GM21529 (cell line): ENCODE results near the gene PARP3.
"Not testable (repeated sequence)": the region's sequence is repeated elsewhere in the genome, so short reads cannot be mapped to it uniquely, and the experiment has no call there.

Experiments used
- ATAC-seq: cut with Tn5 transposase; IDR thresholded peaks from one replicate; pipeline ENCODE4 v1.9.1; 2021; ENCODE audit not compliant: unreplicated experiment

PARP3 gene

DNA sequence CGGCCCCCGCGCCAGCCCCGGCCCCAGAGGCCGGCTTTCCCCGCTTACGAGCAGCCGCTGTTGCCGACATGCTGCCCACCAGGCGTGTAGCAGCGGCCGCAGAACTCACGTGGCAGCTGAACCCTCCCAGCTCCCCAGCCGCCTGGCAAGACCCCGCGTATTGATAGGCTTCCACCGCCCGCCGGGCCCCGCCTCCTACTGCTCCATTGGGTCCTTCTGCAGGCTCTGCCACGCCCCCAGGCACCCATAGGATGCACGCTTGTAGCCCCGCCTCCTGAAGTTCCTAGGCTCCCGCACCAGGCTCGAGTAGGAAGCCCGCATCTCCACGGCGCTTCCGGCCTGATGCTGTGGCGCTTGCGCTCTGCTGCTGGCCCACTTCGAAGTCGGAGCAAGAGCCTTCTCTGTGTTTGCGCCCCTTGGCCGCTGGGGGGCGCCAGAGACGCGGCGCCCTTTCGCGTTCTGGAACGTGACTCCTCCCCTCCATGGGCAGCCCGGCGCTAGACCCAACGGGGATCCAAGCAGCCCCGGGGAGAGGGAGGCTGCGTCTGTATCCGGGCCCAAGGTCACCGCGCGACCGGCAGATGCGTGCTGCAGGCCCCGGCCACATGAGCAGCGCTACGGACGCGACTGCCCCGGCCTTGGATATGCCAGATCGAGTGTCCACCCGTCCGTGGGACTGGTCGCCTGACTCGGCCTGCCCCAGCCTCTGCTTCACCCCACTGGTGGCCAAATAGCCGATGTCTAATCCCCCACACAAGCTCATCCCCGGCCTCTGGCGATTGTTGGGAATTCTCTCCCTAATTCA, at the start of gene PARP3, which contains the start of gene RRP9:
Gene PARP3 (plus strand): TSS at position 566 of the 805 bp plus-strand sequence. CDS start 993 bp downstream, outside the sequence.
Gene RRP9 (minus strand): TSS at position 107 of the 805 bp plus-strand sequence. CDS start 37 bp downstream, at position 70.
- peak; percentile 90 for ATAC-seq

- ATAC-seq, result no peak
Observed at GRCh38 chr3:51894391-51894790, 47.8 kb upstream of the PARP3 start.

GRCh38 chr3:51894939-51895338, 47.2 kb upstream of the PARP3 start:
- ATAC-seq, result no peak

GRCh38 chr3:51896607-51897305, 45.4 kb upstream of the PARP3 start:
- no peak for ATAC-seq

DNA sequence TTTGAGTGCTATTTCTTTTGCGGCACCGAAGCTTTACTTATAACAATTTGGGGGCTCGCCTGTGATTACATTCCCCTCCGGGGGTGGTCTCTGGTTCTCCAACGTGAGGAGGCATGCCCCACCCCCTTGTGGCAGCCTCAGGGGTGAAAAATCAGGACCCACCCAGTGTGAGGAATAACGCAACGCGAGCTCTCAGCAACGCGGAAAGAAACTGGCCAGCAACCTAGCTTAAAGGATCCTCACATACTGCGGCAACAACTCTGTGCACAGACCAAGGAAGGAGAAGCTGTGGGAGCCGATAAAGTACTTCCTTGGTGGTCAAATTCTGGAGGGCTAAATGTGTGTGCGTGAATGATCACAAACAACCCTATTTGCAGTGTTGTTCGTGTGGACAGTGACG, 44.8 kb upstream of the PARP3 start:
- no peak for ATAC-seq

DNA sequence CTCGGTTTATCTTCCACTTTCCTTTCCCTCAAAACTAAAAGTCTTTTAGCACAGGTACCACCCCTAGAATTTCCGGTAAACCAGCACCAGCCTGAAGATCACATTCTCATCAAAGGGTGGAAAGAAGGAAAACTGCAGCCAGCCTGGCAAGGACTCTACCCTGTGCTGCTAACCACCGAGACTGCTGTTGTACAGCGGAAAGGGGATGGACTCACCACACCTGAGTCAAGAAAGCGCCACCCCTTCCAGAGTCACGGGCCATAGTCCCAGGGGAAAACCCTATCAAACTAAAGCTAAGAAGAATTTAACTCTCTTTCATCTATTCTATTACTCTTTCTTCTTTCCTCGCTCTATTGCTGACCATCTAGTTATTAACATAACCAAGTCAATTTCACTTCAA, 42.1 kb upstream of the PARP3 start:
- ATAC-seq, result not testable (repeated sequence)

DNA sequence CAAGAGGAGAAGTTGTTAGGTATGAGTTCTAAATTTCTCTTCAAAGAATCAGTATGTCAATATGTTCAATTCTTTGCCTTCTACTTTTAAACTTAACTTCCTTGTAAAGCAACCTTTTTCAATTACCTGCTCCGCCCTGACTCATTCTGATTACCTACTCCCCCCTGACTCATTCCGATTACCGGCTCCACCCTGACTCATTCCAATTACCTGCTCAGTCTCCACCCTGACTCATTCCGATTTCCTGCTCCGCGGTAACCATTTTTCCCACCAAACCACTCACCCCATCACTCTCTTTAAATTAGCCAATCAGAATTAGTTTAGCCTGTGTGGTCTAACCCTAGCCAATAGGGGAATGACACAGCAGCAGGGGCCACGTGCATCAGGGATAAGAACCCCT, 39.8 kb upstream of the PARP3 start:
- ATAC-seq, result not testable (repeated sequence)

DNA sequence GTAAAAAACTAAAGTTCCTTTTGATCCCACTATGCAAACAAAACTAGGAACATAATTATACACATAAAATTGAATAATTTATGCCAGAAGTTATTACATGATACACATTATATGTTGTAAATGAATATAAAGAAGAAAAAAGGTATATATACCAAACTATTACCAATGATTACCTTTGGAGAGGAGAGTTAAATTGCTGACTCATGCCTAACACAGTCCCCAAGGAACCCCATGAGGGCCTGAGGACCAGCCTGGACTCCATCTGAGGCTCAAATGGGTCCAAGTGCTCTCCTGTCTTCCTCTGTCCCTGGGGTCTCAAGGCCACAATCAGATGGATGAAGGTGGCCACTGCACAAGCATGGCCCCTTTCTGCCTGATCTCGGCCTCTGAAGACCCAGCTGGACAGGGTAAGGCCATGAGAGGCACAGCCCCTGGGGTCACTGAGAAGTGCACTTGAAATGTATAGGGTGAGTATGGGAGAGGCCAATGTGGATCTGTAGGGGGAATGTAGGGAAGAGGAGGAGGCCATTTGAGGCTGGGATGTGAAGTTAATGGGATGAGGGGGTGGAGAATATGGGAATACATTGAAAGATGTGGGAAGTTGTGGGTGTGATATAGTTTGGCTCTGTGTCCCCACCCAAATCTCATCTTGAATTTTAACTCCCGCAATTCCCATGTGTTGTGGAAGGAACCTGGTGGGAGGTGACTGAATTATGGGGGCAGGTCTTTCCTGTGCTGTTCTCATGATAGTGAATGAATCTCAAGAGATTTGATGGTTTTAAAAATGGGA, 37.9 kb upstream of the PARP3 start:
- ATAC-seq, result no peak

DNA sequence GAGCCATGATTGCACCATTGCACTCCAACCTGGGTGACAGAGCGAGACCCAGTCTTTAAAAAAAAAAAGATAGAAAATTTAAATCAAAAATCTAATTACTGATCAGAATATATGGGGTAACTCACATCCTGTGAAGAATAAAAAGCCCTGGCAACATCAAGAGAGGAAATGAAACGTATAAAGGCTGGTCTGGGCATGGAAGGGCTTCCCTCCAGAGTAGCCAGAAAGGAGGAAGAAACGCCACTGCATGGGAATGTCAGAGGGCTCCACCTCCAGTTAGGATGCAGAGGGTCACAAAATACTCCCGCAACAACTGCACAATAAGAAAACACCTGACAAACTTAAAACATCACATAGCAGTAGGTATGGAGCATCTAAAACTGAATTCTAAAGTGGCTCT, 34.1 kb upstream of the PARP3 start:
- no peak for ATAC-seq

- no peak for ATAC-seq
Observed at GRCh38 chr3:51916418-51916817, 25.7 kb upstream of the PARP3 start.

- no peak for ATAC-seq
Observed at GRCh38 chr3:51921081-51921578, 21.0 kb upstream of the PARP3 start.

DNA sequence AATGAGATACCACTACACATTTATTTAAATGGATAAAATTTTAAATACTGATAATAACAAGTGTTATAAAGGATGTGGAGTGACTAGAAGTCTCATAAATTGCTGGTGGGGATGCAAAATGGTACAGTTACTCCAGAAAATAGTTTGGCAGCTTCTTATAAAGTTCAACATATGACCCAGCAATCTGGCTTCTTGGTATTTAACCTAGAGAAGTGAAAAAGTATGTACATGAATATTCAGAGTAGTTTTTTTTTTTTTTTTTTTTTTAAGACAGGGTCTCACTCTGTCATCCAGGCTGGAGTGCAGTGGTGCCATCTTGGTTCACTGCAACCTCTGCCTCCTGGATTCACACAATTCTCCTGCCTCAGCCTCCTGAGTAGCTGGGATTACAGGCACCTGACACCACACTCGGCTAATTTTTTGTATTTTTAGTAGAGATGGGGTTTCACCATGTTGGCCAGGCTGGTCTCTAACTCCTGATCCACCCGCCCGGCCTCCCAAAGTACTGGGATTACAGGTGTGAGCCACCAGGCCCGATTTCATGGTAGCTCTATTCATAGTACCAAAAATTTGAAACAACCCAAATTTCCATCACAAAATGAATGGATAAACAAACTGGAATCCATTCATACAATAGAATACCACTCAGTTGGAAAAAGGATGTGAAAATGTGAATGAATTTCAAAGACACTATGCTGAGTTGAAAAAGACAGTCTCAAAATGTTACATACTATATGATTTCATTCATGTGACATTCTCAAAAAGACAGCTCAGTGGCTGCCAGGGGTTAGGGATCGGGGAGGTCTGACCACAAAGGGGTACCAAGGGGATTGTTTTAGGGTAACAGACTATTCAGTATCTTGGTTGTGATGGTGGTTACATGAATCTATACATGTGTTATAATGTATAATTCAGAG, 14.8 kb upstream of the PARP3 start:
- no peak for ATAC-seq

GRCh38 chr3:51928438-51928837, 13.7 kb upstream of the PARP3 start:
- ATAC-seq, result no peak

DNA sequence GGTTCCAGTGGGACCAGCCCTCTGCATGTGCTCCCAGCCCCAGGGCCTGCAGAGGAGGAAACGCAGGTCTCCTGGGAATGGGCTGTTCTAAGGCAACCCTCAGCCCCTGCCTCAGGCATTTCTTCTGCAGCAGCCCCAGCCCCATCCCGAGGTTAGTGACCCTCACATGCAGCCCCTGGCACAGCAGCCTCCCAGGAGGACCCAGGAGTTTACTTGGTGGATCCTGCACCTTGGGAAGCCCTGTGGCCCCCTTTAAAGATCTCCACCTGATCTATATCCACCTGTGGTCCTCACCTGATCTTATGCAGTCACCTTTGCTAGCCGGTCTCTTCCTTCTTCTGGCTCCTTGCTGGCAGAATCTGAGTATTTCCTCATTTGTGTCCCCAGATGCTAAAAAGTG, 13.2 kb upstream of the PARP3 start:
- ATAC-seq, result not testable (repeated sequence)

DNA sequence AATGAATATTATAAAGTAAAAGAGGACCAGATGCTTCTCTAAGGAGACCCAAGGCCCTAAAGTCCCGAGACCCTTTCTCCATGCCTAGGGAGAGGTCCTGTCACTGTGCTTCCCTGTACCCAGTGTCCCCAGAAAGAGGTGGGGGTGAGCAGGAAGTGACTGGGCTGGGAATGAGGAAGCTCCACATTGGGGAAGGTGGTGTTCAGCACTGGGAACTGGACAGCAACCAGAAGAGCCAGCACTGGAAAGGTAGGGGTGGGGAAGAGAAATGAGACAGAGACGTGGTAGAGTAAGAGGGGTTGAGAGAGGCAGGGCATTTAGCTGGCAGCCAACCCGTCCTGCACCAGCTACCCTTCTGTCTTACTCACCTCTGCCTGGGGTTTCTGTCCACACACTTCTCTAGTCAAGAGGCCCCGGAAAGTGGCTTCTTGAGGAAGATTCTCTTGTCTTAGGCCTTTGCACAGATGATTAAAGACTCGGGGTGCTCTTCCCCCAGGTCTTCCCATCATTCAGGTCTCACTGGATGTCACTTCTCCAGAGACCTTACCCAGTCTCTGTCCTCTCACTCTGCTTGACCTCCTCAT, 12.7 kb upstream of the PARP3 start:
- ATAC-seq, result no peak

DNA sequence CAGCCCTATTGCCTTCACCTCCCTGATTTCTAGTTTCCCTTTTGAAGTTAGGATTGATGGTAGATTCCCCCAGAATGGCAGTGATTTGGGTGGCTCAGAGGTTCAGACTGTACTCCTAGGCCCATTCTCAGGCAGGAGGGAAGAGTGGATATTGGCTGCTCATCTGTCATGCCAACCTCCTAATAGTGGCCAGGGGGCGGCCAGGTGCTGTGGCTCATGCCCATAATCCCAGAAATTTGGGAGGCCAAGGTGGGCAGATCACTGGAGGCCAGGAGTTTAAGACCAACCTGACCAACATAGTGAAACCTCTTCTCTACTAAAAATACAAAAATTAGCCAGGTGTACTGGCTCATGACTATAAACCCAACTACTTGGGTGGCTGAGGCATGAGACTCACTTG, 11.7 kb upstream of the PARP3 start:
- no peak for ATAC-seq

GRCh38 chr3:51931756-51932155, 10.4 kb upstream of the PARP3 start:
- ATAC-seq, result no peak

DNA sequence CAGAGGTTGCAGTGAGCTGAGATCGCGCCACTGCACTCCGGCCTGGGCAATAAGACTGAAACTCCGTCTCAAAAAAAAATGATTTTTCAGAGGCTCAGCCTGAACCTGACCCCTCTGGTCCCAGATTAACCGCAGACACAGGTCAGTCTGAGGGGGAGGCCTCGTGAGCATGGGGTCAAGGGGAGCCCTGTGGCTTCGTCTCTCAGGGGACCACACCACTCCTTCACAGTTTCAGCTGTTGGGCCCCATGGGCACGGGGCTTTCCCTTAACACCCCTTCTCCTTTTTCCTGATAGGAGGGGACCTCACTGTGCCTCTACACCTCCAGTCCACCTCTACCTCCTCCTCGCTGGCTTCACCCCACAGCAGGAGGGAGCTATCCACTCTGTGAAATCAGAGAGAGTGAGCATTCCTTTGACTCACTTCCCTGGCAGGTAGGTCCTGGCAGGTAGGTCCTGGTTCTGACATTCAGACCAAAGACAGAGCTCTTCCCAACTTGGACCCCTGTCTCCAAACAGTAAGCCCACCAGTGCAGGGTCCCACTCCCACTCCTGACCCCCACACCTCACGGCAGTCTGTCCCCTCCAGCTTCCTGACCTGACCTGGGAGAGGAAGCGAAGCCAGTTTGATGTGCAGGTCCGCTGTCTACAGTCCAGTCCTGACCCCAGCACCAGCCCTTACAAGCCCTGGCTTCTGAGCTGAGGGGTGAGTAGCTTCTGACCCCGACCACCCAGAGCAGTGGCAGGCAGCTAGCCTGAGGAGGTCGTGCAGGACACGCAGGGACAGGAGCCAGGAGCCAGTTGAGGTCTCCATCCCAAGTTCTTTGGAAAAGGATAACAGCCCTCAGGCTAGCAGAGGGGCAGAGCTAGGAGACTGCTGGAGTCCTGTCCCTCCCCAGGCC, 9.4 kb upstream of the PARP3 start:
- ATAC-seq, result no peak
